SJSA1 (cell line): ENCODE data around the gene CA14. TPM values are rescaled to one million over a fixed set of nuclear protein-coding genes. Genes with fewer than 3 reads are reported as not detected.
A peak's percentile ranks its signal among the peaks of the same experiment; 100 is the strongest.
"Not testable (repeated sequence)": the region's sequence is repeated elsewhere in the genome, so short reads cannot be mapped to it uniquely, and the experiment has no call there.

Experiments used
- DNase-seq, 2 experiments: peaks; one replicate each; pipeline ENCODE4 v3.0.0-alpha.2; 2015 to 2020; ENCODE audit warnings: low spot score in 2 of 2, low read depth in 1 of 2
- H3K27ac ChIP-seq: fragments of 250-450 bp; sonication (Bioruptor Pico); 2 replicates; pipeline ENCODE4 v1.5.1; 2020; ENCODE audit warnings: mild to moderate bottlenecking, moderate library complexity
- H3K27me3 ChIP-seq: fragments of 250-450 bp; sonication (Bioruptor Pico); replicated peaks from 2 replicates; pipeline ENCODE4 v1.5.1; 2020; ENCODE audit warnings: mild to moderate bottlenecking, moderate library complexity
- H3K36me3 ChIP-seq: fragments of 250-450 bp; sonication (Bioruptor Pico); 2 replicates; pipeline ENCODE4 v1.5.1; 2020; ENCODE audit warnings: mild to moderate bottlenecking
- H3K4me1 ChIP-seq: fragments of 250-450 bp; sonication (Bioruptor Pico); replicated peaks from 2 replicates; pipeline ENCODE4 v1.6.1; 2021; ENCODE audit warnings: mild to moderate bottlenecking
- H3K4me3 ChIP-seq: fragments of 250-450 bp; sonication (Bioruptor Pico); 2 replicates; pipeline ENCODE4 v1.5.1; 2020; ENCODE audit warnings: mild to moderate bottlenecking
- H3K9me3 ChIP-seq: fragments of 250-450 bp; sonication (Bioruptor Pico); replicated peaks from 2 replicates; pipeline ENCODE4 v1.5.1; 2020; ENCODE audit warnings: mild to moderate bottlenecking
- total RNA-seq: library from RNA; depleted of rRNA; stranded (reverse); fragments of >200 nt; shearing (Covaris generic); gene quantifications from 2 replicates; pipeline ENCODE4 v1.2.3, GENCODE V29; 2014

CA14 gene
- total RNA-seq, 1 experiment from 2014 or later, result not detected

- no peaks in the 10 kb centered on the region for H3K9me3 ChIP-seq
- H3K4me3 ChIP-seq, result no peak overlapping the region
- no peaks in the 10 kb centered on the region for H3K27me3 ChIP-seq
- peaks cover 18% of the 10 kb centered on the region for H3K4me1 ChIP-seq
- H3K36me3 ChIP-seq, result 0 out of 2 replicates have a peak, but pooled peaks cover 3% of the 10 kb centered on the region
- no peak for DNase-seq
- no peak overlapping the region for H3K27ac ChIP-seq
These were observed 22.6 kb downstream of the CA14 start for GRCh38 chr1:150280138-150280707.

- Histone ChIP-seq H3K36me3 (peaks cover 6% of the 10 kb centered on the region; the same call in 1 of the 2 replicates), H3K9me3 (no peaks in the 10 kb centered on the region), H3K27me3 (no peaks in the 10 kb centered on the region), H3K4me1 (peaks cover 18% of the 10 kb centered on the region), H3K4me3 (peak overlapping the region; percentile 47), H3K27ac (peak overlapping the region; percentile 53)
- peak; percentile 71 to 78 for DNase-seq
These were observed 23.7 kb downstream of the CA14 start for GRCh38 chr1:150281221-150281757.

- peak within 1 kb of the TSS; percentile 47 for H3K4me3 ChIP-seq
- H3K9me3 ChIP-seq, result no peaks in the 10 kb centered on the region
- H3K36me3 ChIP-seq, result peaks cover 12% of the 10 kb centered on the region
- no peaks in the 10 kb centered on the region for H3K27me3 ChIP-seq
- H3K27ac ChIP-seq, result peak within 1 kb of the TSS; percentile 53
- peak; percentile 96 to 97 for DNase-seq
- H3K4me1 ChIP-seq, result peaks cover 18% of the 10 kb centered on the region
These were observed 24.4 kb downstream of the CA14 start, which contains the start of gene CIART for GRCh38 chr1:150281758-150282557. CIART (plus strand) TSS chr1:150282554; CDS start chr1:150283268, 714 bp downstream.

GRCh38 chr1:150282558-150282958 is 25.0 kb downstream of the CA14 start:
- Histone ChIP-seq H3K27me3 (no peaks in the 10 kb centered on the region), H3K27ac (peak overlapping the region; percentile 44), H3K9me3 (no peaks in the 10 kb centered on the region), H3K4me3 (peak overlapping the region; percentile 47), H3K4me1 (peaks cover 18% of the 10 kb centered on the region), H3K36me3 (peaks cover 15% of the 10 kb centered on the region)
- DNase-seq, result no peak

GRCh38 chr1:150283260-150283659 is 25.7 kb downstream of the CA14 start:
- peaks cover 18% of the 10 kb centered on the region for H3K4me1 ChIP-seq
- H3K27me3 ChIP-seq, result no peaks in the 10 kb centered on the region
- H3K27ac ChIP-seq, result no peak overlapping the region
- DNase-seq, result no peak
- H3K36me3 ChIP-seq, result peaks cover 15% of the 10 kb centered on the region
- H3K9me3 ChIP-seq, result no peaks in the 10 kb centered on the region
- peak overlapping the region; percentile 47 for H3K4me3 ChIP-seq

GRCh38 chr1:150288382-150288781 is 30.8 kb downstream of the CA14 start:
- H3K27me3 ChIP-seq, result no peaks in the 10 kb centered on the region
- H3K27ac ChIP-seq, result no peak overlapping the region
- no peaks in the 10 kb centered on the region for H3K9me3 ChIP-seq
- peaks cover 3% of the 10 kb centered on the region for H3K4me1 ChIP-seq
- H3K4me3 ChIP-seq, result no peak overlapping the region
- DNase-seq, result no peak
- peaks cover 15% of the 10 kb centered on the region for H3K36me3 ChIP-seq

GRCh38 chr1:150288822-150289221 is 31.2 kb downstream of the CA14 start:
- DNase-seq, result no peak
- H3K27ac ChIP-seq, result no peak overlapping the region
- peaks cover 15% of the 10 kb centered on the region for H3K36me3 ChIP-seq

GRCh38 chr1:150293433-150294253 is 36.1 kb downstream of the CA14 start, which contains the start of gene MRPS21:
MRPS21 (plus strand) TSS chr1:150293861; CDS start chr1:150294367, 506 bp downstream.
- peak; percentile 85 to 90 for DNase-seq

More at GRCh38 chr1:150288822-150289221, 31.2 kb downstream of the CA14 start:
- Histone ChIP-seq H3K27me3 (no peaks in the 10 kb centered on the region), H3K4me3 (no peak overlapping the region), H3K9me3 (no peaks in the 10 kb centered on the region), H3K4me1 (peaks cover 4% of the 10 kb centered on the region)

GRCh38 chr1:150295476-150295875 is 37.9 kb downstream of the CA14 start:
- Histone ChIP-seq H3K27me3 (no peaks in the 10 kb centered on the region), H3K4me1 (peaks cover 7% of the 10 kb centered on the region), H3K9me3 (no peaks in the 10 kb centered on the region), H3K27ac (no peak overlapping the region), H3K36me3 (peaks cover 47% of the 10 kb centered on the region), H3K4me3 (no peak overlapping the region)
- no peak for DNase-seq

More at GRCh38 chr1:150293433-150294253, 36.1 kb downstream of the CA14 start, which contains the start of gene MRPS21:
- peaks cover 7% of the 10 kb centered on the region for H3K4me1 ChIP-seq
- H3K27ac ChIP-seq, result peak within 1 kb of the TSS; percentile 88
- peak within 1 kb of the TSS; percentile 57 for H3K4me3 ChIP-seq
- no peaks in the 10 kb centered on the region for H3K9me3 ChIP-seq
- peaks cover 35% of the 10 kb centered on the region for H3K36me3 ChIP-seq
- H3K27me3 ChIP-seq, result no peaks in the 10 kb centered on the region

- H3K4me3 ChIP-seq, result no peak overlapping the region
- H3K9me3 ChIP-seq, result no peaks in the 10 kb centered on the region
- H3K27ac ChIP-seq, result no peak overlapping the region
- peaks cover 75% of the 10 kb centered on the region for H3K36me3 ChIP-seq
- H3K27me3 ChIP-seq, result no peaks in the 10 kb centered on the region
- H3K4me1 ChIP-seq, result no peaks in the 10 kb centered on the region
- DNase-seq, result no peak
These were observed 42.1 kb downstream of the CA14 start for GRCh38 chr1:150299716-150300115.

GRCh38 chr1:150302338-150302737 is 44.8 kb downstream of the CA14 start:
- no peak for DNase-seq
- Histone ChIP-seq H3K4me1 (no peaks in the 10 kb centered on the region), H3K27me3 (no peaks in the 10 kb centered on the region), H3K9me3 (no peaks in the 10 kb centered on the region), H3K4me3 (no peak overlapping the region), H3K27ac (no peak overlapping the region), H3K36me3 (peaks cover 69% of the 10 kb centered on the region)

- H3K4me3 ChIP-seq, result no peak overlapping the region
- no peaks in the 10 kb centered on the region for H3K4me1 ChIP-seq
- H3K9me3 ChIP-seq, result no peaks in the 10 kb centered on the region
- DNase-seq, result no peak
- peaks cover 70% of the 10 kb centered on the region for H3K36me3 ChIP-seq
- no peaks in the 10 kb centered on the region for H3K27me3 ChIP-seq
- H3K27ac ChIP-seq, result no peak overlapping the region
These were observed 45.3 kb downstream of the CA14 start for GRCh38 chr1:150302902-150303301.

- not testable (repeated sequence) for H3K9me3 ChIP-seq, H3K4me1 ChIP-seq, H3K27ac ChIP-seq, H3K4me3 ChIP-seq, H3K27me3 ChIP-seq, DNase-seq
- peaks cover 36% of the 10 kb centered on the region for H3K36me3 ChIP-seq
These were observed 51.0 kb downstream of the CA14 start for GRCh38 chr1:150308585-150308984.
